ENCODE measurements around the gene PER3.
"Not testable (repeated sequence)": the region's sequence is repeated elsewhere in the genome, so short reads cannot be mapped to it uniquely, and the experiment has no call there.

Gene PER3

DNA sequence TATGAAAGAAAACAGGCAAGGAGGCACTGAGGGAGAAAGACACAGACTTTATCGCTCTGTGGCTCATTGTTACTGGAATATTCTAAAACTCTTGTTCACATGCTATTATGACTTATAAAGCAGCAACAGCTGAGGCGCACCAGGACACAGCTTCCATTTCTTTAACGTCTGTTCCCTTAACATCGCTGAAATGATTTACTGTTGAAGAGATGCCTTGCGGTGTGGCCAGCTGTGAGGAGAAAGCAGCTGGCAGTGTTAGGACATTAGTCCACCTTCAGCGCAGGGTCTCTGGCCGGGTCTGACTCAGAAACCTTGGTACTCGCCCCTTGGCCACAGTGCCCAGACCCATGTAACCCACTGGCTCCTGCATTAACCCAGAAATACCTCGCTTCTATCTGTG is 3.1 kb upstream of the PER3 start:
- peaks cover 30% of the 10 kb centered on the region for H3K36me3 ChIP-seq (ENCODE audit: control insufficient read depth, low read depth, low read length)
- no peaks in the 10 kb centered on the region for H3K9me3 ChIP-seq (ENCODE audit: control insufficient read depth, low read depth, low read length)
- no peak overlapping the region for H3K27ac ChIP-seq (ENCODE audit: low read length)
- H3K4me1 ChIP-seq (ENCODE audit: control insufficient read depth, low read depth, low read length), result no peaks in the 10 kb centered on the region
- peaks cover 11% of the 10 kb centered on the region for H3K27me3 ChIP-seq (ENCODE audit: control insufficient read depth, insufficient read depth, low read length)
- H3K4me3 ChIP-seq (ENCODE audit: low read length), result no peak overlapping the region
- H3K9ac ChIP-seq (ENCODE audit: low read length), result no peak overlapping the region

DNA sequence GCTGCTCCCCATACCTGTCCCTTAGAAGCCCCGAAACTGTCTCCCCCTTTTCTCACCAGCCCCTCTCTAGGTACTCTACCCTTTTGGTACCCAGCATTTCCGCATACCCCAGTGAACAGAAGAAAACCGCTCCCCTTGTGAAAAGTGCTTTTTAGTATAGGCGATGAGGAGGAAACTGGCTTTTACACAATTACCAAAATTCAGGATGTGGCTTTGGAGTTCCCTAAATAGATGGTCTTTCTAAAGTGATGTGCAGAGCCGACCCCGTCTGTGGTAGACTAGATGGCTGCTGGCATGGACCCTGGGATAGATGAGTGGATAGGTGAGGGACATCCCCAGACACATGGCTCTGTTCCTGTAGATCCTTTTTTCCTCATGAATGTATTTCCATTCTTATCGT is 2.6 kb upstream of the PER3 start:
- Histone ChIP-seq H3K9me3 (ENCODE audit: control insufficient read depth, low read depth, low read length) (no peaks in the 10 kb centered on the region), H3K36me3 (ENCODE audit: control insufficient read depth, low read depth, low read length) (peaks cover 30% of the 10 kb centered on the region), H3K27me3 (ENCODE audit: control insufficient read depth, insufficient read depth, low read length) (peaks cover 11% of the 10 kb centered on the region), H3K27ac (ENCODE audit: low read length) (no peak overlapping the region), H3K4me3 (ENCODE audit: low read length) (no peak overlapping the region), H3K9ac (ENCODE audit: low read length) (no peak overlapping the region), H3K4me1 (ENCODE audit: control insufficient read depth, low read depth, low read length) (no peaks in the 10 kb centered on the region)

DNA sequence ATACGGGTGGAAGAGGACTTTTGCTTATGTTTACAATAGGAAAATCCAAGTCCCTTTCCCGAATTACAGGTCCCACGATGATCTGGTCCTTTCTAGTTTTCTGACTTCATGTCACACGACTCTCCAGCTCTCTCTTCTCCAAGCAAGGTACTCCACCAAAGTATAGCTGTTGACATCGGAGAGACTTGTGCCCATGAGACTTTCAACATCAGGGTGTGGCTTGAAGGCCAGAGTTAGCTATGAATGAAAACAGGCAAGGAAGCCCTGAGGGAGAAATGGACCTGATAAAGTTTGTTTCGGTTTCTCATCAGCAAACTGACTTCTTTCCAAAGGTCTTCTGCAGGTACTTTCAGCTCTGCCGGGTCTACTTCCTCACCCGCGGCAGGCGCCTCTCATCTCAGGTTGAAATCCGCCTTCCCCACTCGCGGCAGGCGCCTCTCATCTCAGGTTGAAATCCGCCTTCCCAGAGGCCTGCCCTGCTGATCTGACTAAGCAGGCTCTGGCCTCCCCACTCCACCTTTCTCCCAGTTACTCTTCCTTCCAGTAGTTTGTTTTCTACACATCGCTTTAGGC is 2.1 kb upstream of the PER3 start:
- Histone ChIP-seq H3K27me3 (ENCODE audit: control insufficient read depth, insufficient read depth, low read length) (peaks cover 11% of the 10 kb centered on the region), H3K36me3 (ENCODE audit: control insufficient read depth, low read depth, low read length) (peaks cover 29% of the 10 kb centered on the region), H3K27ac (ENCODE audit: low read length) (no peak overlapping the region), H3K9ac (ENCODE audit: low read length) (no peak overlapping the region), H3K9me3 (ENCODE audit: control insufficient read depth, low read depth, low read length) (no peaks in the 10 kb centered on the region), H3K4me3 (ENCODE audit: low read length) (no peak overlapping the region), H3K4me1 (ENCODE audit: control insufficient read depth, low read depth, low read length) (no peaks in the 10 kb centered on the region)

DNA sequence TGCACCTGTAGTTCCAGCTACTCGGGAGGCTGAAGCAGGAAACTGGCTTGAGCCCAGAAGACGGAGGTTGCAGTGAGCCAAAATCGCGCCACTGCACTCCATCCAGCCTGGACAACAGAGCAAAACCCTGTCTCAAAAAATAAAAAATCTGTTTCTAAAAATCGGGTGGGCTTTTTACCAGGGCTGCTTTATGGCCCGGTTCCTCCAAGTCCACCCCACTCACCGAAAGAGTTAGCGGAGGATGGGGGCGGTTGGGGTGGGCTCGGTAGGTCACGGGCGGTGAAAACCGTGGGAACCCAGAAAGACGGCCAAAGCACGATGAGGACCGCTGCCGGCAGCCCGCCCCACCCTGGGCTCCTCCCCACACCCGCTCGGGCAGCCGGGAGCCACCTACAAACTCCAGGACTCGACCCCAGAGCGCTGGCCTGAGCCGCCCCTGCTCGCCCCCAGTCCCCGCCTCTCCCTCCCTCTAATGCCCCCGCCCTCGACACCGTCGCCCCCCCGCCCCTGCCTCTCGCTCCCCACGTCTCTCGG is 846 bp upstream of the PER3 start:
- no peaks in the 10 kb centered on the region for H3K4me1 ChIP-seq (ENCODE audit: control insufficient read depth, low read depth, low read length)
- peak overlapping the region; percentile 72 for H3K4me3 ChIP-seq (ENCODE audit: low read length)
- H3K27me3 ChIP-seq (ENCODE audit: control insufficient read depth, insufficient read depth, low read length), result peaks cover 11% of the 10 kb centered on the region
- no peaks in the 10 kb centered on the region for H3K9me3 ChIP-seq (ENCODE audit: control insufficient read depth, low read depth, low read length)
- H3K27ac ChIP-seq (ENCODE audit: low read length), result no peak overlapping the region
- peaks cover 21% of the 10 kb centered on the region for H3K36me3 ChIP-seq (ENCODE audit: control insufficient read depth, low read depth, low read length)
- H3K9ac ChIP-seq (ENCODE audit: low read length), result peak overlapping the region; percentile 26

DNA sequence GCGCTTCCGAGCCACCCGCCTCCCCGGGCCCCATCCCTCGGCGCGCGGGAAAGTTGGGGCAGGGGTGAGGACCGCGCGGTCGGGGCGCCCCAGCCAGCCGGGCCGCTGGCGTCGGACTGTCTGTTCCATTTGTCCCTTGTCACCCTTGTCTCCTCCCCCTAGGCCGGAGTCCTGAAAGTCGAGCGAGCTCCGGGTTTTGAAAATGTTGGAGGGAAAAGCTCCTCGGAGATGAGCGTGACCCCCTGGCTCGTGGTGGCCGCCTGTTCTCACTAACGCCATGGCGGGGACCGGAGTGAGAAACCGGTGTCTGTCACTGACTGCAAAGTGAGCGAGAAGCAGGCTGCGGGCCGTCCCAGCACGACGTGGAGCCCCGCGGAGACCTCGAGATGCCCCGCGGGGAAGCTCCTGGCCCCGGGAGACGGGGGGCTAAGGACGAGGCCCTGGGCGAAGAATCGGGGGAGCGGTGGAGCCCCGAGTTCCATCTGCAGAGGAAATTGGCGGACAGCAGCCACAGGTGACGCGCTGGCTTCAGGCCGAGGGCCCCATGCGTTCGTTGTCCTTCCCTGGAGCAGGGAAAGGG is 491 bp downstream of the PER3 start:
- Histone ChIP-seq H3K4me1 (ENCODE audit: control insufficient read depth, low read depth, low read length) (no peaks in the 10 kb centered on the region), H3K4me3 (ENCODE audit: low read length) (peak overlapping the region; percentile 21), H3K36me3 (ENCODE audit: control insufficient read depth, low read depth, low read length) (peaks cover 16% of the 10 kb centered on the region), H3K27me3 (ENCODE audit: control insufficient read depth, insufficient read depth, low read length) (peaks cover 11% of the 10 kb centered on the region), H3K9ac (ENCODE audit: low read length) (no peak overlapping the region), H3K9me3 (ENCODE audit: control insufficient read depth, low read depth, low read length) (peaks cover 3% of the 10 kb centered on the region), H3K27ac (ENCODE audit: low read length) (no peak overlapping the region)

DNA sequence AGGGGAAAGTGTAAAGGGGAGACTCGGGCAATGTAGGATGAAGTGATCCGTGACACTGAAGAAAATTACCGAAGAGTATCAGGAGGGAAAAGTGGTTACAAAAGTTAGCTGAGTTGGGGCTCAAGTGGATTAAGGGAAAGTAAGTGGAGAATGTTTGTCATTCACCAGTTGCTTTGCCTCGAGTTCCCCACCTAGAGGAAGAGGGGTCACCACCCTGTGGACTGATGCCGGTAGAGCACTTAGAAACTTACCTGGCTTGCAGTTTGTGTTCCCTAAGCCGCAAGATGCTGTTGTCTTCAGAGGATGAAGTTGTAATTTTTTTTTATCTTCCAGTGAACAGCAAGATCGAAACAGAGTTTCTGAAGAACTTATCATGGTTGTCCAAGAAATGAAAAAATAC is 1.0 kb downstream of the PER3 start:
- H3K4me3 ChIP-seq (ENCODE audit: low read length), result peak overlapping the region; percentile 21
- H3K36me3 ChIP-seq (ENCODE audit: control insufficient read depth, low read depth, low read length), result peaks cover 17% of the 10 kb centered on the region
- H3K4me1 ChIP-seq (ENCODE audit: control insufficient read depth, low read depth, low read length), result no peaks in the 10 kb centered on the region
- no peak overlapping the region for H3K9ac ChIP-seq (ENCODE audit: low read length)
- H3K9me3 ChIP-seq (ENCODE audit: control insufficient read depth, low read depth, low read length), result peaks cover 9% of the 10 kb centered on the region
- peaks cover 11% of the 10 kb centered on the region for H3K27me3 ChIP-seq (ENCODE audit: control insufficient read depth, insufficient read depth, low read length)
- H3K27ac ChIP-seq (ENCODE audit: low read length), result no peak overlapping the region

DNA sequence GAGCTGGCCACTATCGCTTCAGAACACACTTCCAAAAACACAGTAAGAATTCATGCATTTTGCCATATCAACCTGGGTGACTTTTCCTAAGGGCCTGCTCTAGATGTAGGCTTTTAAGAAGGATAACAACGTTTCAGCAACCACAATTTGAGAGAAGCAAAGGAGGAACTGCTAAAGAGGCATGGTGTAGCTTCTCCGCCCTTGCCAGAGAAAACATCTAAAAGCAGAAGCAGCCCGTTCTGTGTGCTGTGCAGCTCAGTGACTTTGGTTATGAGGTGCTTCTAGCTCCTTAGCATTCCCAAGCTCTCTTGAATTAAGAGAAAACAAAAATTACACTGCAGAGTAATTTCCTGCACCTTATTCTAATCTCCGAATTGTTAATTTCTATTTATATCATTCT is 2.7 kb downstream of the PER3 start:
- Histone ChIP-seq H3K4me1 (ENCODE audit: control insufficient read depth, low read depth, low read length) (no peaks in the 10 kb centered on the region), H3K9me3 (ENCODE audit: control insufficient read depth, low read depth, low read length) (peaks cover 15% of the 10 kb centered on the region), H3K27ac (ENCODE audit: low read length) (no peak overlapping the region), H3K4me3 (ENCODE audit: low read length) (no peak overlapping the region), H3K36me3 (ENCODE audit: control insufficient read depth, low read depth, low read length) (peaks cover 12% of the 10 kb centered on the region), H3K9ac (ENCODE audit: low read length) (no peak overlapping the region), H3K27me3 (ENCODE audit: control insufficient read depth, insufficient read depth, low read length) (peaks cover 11% of the 10 kb centered on the region)

DNA sequence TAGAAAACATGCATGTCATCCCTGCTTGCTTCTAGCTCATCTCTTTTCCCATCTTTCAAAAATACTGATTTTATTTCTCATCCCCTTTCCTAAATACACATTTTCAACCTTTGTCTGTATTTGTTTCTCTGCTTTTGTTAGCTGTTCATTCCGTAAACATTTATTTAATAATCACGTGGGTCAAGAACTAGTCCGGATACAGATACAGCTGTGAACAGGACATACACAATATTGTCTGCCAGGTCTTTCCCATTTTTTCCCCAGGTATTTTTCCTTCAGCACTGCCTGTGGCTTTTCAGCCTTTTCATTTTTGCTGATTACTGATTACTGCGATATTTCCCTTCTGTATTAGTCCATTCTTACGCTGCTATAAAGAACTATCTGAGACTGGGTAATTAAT is 5.7 kb downstream of the PER3 start:
- H3K27me3 ChIP-seq (ENCODE audit: control insufficient read depth, insufficient read depth, low read length), result peaks cover 6% of the 10 kb centered on the region
- H3K4me3 ChIP-seq (ENCODE audit: low read length), result no peak overlapping the region
- H3K9me3 ChIP-seq (ENCODE audit: control insufficient read depth, low read depth, low read length), result peaks cover 15% of the 10 kb centered on the region
- no peak overlapping the region for H3K27ac ChIP-seq (ENCODE audit: low read length)
- H3K4me1 ChIP-seq (ENCODE audit: control insufficient read depth, low read depth, low read length), result no peaks in the 10 kb centered on the region
- no peak overlapping the region for H3K9ac ChIP-seq (ENCODE audit: low read length)
- peaks cover 12% of the 10 kb centered on the region for H3K36me3 ChIP-seq (ENCODE audit: control insufficient read depth, low read depth, low read length)

DNA sequence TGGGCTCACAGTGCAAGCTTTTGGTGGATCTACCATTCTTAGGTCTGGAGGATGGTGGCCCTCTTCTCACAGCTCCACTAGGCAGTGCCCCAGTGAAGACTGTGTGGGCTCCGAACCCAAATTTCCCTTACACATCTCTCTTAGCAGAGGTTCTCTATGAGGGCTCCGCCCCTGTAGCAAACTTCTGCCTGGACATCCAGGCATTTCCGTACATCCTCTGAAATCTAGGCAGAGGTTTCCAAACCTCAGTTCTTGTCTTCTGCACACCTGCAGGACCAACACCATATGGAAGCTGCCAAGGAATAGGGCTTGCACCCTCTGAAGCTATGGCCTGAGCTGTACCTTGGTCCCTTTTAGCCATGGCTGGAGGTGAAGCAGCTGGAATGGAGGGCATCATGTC is 6.9 kb downstream of the PER3 start:
- H3K4me3 ChIP-seq (ENCODE audit: low read length); H3K4me1 ChIP-seq (ENCODE audit: control insufficient read depth, low read depth, low read length); H3K27me3 ChIP-seq (ENCODE audit: control insufficient read depth, insufficient read depth, low read length); H3K27ac ChIP-seq (ENCODE audit: low read length); H3K9ac ChIP-seq (ENCODE audit: low read length): not testable (repeated sequence)
- Histone ChIP-seq H3K36me3 (ENCODE audit: control insufficient read depth, low read depth, low read length) (peaks cover 12% of the 10 kb centered on the region), H3K9me3 (ENCODE audit: control insufficient read depth, low read depth, low read length) (peaks cover 15% of the 10 kb centered on the region)

DNA sequence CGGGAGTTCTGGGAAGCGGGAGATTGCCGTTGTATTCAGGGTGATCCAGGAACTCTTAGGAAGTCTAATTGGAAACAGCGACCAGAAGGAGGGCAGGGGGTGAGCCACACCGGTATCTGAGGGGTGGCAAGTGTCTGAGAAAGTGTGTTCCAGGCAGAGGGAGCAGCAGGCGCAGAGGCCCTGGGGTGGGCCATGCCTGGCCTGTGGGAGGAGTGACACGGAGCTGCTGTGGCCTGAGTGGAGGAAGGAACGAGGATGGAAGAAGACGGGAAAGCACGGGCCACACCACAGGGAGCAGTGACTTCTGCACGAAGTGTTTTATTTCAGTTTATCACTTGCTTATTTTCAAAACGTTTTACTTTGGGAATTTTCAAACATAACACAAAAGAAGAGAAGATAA is 11.3 kb downstream of the PER3 start:
- Histone ChIP-seq H3K9ac (ENCODE audit: low read length) (no peak overlapping the region), H3K36me3 (ENCODE audit: control insufficient read depth, low read depth, low read length) (no peaks in the 10 kb centered on the region), H3K4me1 (ENCODE audit: control insufficient read depth, low read depth, low read length) (no peaks in the 10 kb centered on the region), H3K9me3 (ENCODE audit: control insufficient read depth, low read depth, low read length) (peaks cover 6% of the 10 kb centered on the region), H3K27me3 (ENCODE audit: control insufficient read depth, insufficient read depth, low read length) (no peaks in the 10 kb centered on the region), H3K4me3 (ENCODE audit: low read length) (no peak overlapping the region), H3K27ac (ENCODE audit: low read length) (no peak overlapping the region)

DNA sequence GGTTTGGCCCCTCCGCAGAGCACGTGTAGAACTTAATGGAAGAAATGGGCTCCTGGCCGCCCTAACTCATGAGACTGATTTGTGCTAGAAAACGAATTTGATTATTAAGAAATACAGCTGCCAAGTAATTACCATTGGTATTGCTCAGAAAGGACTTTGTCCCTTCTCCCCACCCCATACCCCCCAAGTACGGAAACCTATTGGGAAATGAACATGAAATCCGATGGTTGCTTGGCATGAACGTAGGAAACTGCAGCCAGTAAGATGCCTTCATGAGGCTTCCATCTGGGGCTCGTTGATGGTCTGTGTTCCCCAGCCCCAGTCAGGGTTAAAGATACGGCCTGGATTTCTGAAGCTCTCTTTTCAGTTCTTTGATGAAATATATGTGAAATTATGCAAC is 21.4 kb downstream of the PER3 start:
- no peak overlapping the region for H3K27ac ChIP-seq (ENCODE audit: low read length)
- no peak overlapping the region for H3K4me3 ChIP-seq (ENCODE audit: low read length)
- no peaks in the 10 kb centered on the region for H3K27me3 ChIP-seq (ENCODE audit: control insufficient read depth, insufficient read depth, low read length)
- peaks cover 3% of the 10 kb centered on the region for H3K4me1 ChIP-seq (ENCODE audit: control insufficient read depth, low read depth, low read length)
- no peaks in the 10 kb centered on the region for H3K9me3 ChIP-seq (ENCODE audit: control insufficient read depth, low read depth, low read length)
- no peak overlapping the region for H3K9ac ChIP-seq (ENCODE audit: low read length)
- H3K36me3 ChIP-seq (ENCODE audit: control insufficient read depth, low read depth, low read length), result peaks cover 5% of the 10 kb centered on the region

DNA sequence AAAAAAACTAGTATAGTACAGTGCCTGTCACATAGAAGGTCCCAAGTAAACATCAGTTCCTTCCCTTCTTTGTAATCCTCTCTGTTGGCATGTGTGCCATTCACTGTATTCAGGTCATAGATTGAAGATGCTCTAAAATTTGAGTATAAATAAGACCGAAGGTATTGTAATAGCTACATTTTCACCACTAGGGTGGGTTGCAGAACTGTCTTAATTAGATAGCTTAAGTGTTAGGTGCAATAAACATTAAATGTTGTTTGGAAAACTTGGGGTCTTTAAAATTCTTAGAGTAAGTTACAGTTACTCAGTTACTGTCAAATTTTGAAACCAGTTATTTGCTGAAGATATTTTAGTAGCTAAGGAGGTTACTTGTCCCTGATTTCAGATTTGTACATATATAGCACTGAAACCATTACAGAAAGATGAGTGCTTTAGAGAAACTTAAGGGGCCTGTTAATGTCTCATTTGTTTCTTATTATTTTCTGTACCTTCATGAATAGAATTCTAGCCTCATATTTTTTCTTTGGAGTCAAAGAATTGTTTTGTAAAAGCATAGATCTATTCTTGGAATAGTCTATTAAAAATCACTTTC is 24.3 kb downstream of the PER3 start:
- no peaks in the 10 kb centered on the region for H3K9me3 ChIP-seq (ENCODE audit: control insufficient read depth, low read depth, low read length)
- no peak overlapping the region for H3K9ac ChIP-seq (ENCODE audit: low read length)
- H3K4me3 ChIP-seq (ENCODE audit: low read length), result no peak overlapping the region
- no peaks in the 10 kb centered on the region for H3K4me1 ChIP-seq (ENCODE audit: control insufficient read depth, low read depth, low read length)
- no peaks in the 10 kb centered on the region for H3K27me3 ChIP-seq (ENCODE audit: control insufficient read depth, insufficient read depth, low read length)
- H3K27ac ChIP-seq (ENCODE audit: low read length), result no peak overlapping the region
- peaks cover 14% of the 10 kb centered on the region for H3K36me3 ChIP-seq (ENCODE audit: control insufficient read depth, low read depth, low read length)

Measured in iPS-18a (cell line).